RPMI8226 (cell line): ENCODE measurements around the gene SLC16A8.

Source experiments
- DNase-seq: peaks from one replicate; pipeline ENCODE4 v3.0.0-alpha.2; 2015

Gene SLC16A8

DNA sequence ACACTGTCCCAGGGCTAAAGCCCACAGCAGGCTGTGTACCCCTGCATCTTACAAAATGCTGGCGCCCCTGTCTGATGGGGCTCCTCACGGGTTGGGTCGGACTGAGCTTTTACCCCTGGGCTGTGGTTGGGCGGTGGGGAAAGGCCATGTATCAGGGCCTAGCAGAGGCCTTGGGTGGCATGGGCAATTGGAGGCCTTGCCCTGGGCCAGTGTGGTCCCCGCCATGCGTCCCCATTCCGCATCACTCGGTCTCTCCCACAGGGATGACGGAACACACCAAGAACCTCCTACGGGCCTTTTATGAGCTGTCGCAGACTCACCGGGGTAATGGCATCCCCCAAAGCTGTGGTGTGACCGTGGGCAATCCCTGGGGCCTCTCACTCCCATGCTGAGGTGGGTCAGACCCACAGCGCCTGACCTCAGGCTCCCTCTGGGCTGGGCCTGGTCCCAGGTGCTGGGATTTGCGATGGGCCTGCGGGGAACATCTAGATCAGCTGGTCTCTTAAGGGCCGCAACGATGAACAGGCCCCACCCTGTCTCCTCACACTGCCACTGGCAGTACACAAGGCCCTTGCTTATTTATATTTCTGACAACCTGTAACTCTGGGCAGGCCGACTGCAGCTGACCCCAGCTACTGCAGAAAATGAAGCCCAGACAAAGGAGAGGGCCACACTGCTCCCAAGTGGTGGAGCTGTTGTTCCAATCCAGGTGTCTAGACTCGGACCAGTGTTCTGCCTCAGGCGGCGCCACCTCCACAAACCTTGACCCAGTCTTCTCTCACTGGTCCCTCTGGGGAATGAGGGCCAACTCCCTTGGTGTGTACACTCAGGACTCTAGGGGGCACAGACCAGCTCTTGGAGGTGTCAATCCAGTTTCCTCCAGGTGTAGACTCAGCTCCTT lies 12.3 kb downstream of the SLC16A8 start:
- no peak for DNase-seq

DNA sequence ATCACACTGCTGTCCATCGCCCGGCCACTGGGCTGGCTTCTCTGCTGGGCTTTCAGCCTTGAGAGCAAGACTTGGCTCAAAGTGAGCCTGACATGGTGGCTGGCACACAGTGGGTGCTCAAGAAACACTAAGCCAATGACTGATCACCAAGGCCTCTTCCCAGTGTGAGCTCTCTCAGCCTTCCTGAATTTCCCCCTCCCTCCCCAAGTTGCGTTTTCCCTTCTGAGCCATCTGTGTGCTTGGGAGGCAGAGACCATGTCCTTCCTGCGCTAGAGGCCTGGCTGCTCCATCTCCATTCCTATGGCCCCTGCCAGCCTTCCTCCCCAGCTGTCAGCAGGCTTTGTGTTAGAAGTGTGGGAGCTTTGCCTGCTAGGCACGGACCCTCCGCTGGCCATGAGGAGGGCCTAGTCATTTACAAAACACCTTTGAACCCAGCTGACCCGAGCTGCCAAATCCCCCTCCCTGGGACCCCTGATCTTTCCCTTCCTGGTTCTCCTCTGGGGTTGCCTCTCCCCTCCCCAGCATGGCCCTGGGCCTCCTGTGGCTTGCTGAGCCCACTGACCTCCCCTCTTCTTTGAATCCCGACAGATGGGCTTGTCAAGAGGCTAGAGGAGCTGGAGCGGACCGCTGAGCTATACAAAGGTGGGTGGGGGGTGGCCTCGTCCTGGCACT lies 13.6 kb downstream of the SLC16A8 start:
- DNase-seq: no peak

DNA sequence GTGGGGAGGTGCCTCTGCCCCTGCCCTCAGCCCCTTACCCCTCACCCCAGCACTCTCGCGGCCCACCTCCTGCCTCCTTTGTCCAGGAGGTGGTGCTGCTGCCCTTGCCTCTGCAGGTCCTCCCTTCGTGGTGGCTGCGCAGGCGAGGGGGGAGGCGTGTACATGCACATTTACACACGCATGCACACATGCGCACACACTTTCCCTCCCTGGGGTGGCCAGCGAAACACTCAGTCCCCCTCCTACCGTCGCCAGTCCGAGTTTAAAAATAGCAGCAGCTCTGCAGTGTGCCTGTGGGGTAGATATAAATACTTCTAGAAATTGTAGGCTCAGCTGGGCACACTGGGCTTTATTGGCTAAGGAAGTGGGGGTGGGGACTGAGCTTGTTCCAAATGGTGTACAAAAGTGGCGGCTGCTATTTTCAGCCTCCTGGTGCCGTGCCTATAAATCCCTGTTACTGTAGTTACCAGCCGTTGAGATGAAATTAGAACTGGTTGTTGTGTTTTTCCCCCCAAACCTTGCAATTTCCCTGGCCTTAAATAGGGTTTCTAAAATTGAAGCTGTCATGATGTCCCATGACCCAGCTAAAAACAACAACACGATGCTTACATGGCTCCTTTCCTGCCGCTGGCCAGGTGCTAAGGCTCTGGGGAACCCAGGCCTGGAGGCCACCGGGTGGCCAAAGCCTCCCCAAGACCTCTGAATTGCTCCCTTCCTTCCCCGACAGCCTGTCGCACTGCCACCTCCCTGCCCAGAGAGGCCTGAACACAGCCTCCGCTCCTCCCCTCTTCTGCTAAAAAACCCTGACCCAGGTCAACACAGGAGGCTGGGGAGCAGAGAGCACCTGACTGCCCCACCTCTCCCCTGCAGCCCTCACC lies 14.4 kb downstream of the SLC16A8 start:
- peak; percentile 97 for DNase-seq

DNA sequence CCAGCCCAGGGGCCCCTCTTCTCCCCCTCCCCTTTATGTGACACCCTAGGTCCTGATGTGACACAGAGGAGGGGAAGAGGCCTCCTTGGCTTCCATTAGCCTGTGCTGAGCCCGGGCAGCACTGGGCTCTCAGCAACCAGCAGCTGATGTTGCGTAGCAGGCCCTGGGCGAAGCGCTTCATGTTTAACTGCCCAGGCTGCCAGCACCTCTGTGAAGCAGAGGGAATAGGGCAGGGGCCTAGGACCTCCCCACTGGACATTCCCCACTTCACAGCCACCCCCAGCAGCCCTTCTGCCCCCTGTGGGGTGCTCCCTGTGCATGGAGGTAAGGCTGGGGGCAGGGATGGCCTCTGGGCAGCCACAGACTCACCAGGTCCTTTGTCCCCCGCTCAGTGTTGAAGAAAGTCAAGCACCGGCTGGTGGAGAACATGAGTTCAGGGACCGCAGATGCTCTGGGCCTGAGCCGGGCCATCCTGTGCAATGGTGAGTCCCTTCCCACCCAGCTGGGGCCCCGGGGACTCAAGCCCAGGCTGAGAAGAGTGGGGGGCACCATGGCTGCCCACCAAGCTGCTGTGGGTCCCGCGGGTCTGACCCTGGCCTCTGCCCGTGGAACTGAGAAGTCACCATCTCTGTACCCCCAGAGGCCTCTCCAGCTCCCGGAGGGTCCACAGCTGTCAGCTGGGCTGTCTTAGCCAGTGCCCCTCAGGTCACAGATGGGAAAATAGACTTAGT lies 15.2 kb downstream of the SLC16A8 start:
- DNase-seq: no peak

DNA sequence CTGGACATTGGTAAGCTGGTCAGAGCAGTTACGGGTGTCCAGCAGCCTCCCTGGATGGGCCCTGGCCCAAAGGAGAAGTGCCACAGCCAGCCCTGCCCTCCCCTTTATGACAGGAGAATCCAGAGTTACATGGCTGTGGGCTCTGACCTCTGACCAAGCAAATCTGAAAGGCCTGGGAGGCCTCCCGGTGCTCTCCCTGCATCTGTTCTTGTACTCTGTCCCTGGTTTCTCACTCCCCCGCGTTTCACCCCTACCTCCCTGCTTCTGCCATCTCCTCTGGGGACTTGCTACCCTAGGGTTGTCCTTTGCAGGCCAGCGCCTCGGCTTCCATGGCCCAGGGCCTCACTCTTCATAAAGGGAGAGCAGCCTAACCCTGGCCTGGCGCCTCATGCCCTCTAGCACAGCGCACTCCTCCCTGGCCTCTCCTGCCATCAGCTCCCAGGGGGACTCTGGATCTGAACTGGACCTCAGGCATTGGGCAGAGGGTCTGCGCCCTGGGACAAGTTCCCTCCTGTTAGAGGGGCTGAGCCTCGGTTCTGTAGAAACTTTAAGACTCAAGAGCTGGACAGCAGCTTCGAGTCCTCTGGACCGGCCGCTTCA lies 16.1 kb downstream of the SLC16A8 start:
- DNase-seq: no peak

DNA sequence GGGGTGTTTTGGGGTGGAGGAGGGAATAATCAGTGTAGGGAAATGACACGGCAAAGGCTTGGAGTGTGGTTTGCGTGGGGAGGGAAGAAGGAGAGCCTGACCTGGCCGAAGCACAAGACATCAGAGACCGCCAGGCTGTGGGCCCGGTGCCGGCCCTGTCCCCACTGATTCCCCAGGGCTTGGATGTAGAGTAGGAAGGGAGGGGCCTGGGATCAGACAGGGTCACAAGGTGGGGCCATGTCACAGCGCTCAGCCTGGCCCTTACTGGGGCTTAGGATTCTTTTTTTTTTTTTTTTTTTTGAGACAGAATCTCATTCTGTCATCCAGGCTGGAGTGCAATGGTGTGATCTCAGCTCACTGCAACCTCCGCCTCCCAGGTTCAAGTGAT lies 17.0 kb downstream of the SLC16A8 start:
- DNase-seq: no peak

DNA sequence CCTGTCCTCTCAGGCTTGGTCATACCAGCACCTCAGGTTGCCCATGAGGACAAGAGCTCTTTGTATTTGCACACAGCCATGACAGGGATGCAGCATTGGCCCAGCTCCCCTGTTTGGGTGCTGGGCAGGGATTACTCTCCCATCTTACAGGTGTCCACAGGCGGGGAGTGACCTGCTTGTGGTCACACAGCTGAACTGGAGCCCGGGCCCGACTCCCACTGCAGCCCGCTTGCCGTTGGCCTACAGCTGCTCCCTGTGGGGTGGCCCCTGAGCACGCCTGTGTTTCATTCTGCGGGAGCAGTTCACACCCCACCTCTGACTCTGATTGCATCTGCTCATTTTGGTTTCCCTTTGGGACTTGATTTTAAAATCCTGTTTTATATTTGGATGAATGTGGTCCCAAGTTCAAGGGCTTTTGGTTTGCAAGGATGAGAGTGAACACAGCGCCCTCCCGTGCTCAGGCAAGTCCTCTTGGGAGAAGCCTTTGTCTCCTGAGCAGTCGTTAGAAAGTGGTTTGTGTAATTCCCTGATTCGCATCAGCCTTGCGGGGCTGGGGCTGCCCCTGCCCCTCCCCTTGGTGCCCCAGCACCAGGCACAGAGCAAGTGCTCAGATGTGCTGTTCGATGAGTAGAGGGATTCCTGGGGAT lies 17.5 kb downstream of the SLC16A8 start:
- no peak for DNase-seq

DNA sequence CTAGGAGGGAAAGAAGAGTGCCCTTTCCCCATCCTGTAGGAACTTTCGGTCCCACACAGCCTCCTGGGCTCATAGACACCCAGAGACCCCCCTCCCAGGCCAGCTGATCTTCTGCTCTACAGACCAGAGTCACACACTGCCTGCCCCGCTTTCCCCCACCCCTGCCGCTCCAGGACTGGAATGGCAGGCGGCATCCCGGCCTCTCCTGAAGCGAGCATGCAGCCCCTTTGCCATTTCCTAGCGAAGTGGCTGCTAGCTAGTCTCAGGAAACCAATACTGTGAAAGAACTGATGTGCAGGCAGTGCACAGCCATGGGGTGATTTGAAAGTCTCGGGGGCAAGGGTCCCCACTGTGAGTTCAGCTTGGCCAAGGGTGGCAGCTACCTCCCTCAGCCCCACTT lies 18.4 kb downstream of the SLC16A8 start:
- no peak for DNase-seq

DNA sequence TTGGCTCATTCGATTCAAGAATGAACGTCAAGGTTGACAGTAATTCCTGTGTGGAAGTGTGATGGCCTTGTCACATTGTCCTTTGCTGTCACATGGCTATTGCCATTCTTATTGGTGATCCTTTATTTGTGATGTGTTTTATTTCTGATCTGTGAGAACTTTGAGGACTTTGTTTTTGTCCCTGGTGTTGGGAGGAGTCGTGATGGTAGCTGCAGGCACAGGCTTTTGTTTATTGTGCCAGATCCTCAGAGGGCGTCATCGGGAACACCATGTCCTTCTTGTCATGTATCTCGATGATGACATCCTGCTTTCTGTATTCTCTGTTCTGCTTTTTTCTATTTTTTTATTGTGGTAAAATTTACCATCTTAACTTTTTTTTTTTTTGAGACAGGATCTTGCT lies 21.2 kb downstream of the SLC16A8 start:
- DNase-seq: no peak

DNA sequence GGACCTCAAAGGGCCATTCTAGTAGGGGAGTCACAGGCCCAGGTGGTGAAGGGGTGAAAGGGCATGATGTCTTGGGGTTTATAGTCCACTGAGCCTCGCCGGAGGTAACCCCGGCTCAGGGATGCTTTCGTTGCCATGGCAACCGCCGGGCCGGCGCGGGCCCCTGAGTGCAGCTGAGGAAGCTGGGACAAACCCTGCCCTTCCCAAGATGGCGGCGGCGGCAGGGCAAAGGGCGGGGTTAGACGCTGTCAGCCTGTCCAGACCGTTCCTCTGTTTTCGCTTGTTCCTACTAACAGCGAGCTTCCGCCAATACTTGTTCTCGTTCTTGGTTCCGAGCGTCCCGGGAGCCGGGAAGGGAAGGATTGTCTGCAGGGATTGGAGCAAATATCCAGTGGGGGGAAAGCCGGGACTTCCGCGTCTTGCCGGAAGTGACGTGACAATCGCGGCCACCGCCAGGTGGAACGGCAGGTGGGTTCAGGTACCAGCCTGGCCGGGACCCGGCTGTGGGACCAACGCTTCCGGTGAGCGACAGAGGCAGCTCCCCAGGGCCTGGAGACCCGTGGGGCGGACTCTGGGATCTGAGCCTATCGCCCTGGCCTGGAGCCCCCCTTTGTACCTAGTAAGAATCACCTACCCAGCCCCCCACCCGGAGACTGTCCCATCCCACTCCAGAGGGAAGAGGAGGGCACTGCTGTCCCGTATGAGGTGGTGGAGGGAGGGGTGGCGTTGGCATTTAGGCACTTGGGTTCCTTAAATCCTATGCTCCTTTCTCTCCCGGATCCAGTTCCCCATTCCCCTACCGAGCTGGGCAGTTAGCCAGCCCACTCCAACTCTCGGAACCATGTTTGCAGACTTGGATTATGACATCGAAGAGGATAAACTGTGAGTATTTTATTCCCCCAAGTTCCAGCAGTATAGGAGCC lies 26.8 kb downstream of the SLC16A8 start, which contains the start of gene PICK1:
Gene PICK1 (plus strand): TSS at position 436 of the 923 bp plus-strand sequence. CDS start 406 bp downstream, at position 842.
- peak; percentile 75 for DNase-seq

DNA sequence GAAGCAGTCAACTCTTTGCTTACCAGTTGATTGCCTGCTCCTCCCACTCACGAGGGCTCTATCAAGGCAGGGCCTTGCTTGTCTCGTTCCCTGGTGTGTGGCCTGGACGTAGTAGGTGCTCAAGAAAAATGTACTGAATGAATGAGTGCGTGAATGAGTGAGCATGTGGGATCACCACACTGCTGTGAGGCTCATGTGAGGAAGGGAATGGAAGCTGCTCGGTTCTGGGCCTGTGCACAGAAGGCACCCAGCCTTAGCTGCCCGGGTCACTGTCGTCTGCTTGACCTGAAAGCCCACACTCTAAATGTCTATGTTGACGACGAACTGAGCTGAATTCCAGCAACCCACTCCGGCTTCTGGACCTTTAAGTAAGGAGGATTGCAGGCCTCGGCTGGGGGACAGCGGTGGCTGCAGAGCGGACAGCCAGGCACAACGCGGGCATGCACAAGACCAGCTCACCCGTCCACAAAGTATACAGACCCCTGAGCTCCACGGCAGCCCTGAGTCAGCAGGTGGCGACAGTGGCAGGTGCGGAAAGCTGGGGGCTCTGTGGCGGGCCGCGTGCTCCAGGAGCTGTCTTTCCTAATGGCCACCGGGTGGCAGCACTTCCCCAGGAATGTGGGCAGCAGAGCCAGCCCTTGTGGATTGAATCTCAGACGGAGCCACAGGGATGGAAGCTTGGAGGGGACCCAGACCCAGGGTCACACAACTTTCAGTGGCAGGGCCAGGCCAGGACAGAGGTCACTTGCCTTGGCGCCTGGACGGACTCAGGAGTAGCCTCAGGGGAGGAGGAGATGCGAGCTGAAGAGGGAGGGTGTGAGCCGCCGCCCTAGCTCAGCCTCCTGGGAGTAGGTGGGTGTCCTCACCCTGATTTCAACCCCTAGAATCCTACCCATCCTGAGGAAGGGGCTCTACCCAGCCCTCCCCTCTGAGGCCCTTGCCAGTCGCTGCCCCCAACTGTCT lies 31.8 kb downstream of the SLC16A8 start:
- DNase-seq: peak; percentile 88

DNA sequence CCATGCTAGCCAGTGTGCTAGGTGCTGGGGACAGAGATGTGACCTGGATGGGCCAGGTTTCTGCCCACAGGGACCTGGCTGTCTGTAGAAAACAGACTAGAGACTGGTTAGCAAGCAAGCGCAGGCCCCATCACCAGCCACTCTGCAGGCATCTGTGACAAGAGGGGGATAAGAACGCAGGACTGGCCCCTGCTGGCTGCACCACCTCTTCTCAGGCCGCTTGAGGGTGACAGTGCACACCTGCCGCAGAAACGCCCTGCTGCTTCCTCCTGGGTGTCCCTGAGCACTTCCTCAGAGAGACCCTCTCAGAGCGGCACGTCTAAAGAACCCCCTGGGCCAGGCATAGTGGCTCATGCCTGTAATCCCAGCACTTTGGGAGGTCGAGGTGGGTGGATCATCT lies 32.7 kb downstream of the SLC16A8 start:
- DNase-seq: no peak

DNA sequence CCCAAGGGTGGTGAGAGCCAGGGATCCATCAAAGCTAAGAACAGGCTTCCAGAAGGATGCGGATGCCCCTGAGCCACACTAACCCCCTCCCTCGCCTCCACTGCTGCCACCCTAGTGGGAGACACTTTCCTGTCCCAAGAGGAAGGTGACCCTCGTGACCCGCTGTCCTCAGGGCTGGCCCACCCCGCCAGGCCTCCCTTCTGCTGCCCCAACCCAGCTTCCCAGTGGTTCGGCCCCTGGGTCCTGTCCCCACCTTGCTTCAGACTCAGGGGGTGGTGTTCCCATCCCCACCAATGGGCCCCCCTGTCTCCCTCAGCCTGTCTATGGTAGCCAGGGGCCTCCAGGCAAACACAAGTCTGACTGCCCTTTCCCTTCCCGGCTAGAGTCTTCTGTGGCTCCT lies 33.3 kb downstream of the SLC16A8 start:
- no peak for DNase-seq

DNA sequence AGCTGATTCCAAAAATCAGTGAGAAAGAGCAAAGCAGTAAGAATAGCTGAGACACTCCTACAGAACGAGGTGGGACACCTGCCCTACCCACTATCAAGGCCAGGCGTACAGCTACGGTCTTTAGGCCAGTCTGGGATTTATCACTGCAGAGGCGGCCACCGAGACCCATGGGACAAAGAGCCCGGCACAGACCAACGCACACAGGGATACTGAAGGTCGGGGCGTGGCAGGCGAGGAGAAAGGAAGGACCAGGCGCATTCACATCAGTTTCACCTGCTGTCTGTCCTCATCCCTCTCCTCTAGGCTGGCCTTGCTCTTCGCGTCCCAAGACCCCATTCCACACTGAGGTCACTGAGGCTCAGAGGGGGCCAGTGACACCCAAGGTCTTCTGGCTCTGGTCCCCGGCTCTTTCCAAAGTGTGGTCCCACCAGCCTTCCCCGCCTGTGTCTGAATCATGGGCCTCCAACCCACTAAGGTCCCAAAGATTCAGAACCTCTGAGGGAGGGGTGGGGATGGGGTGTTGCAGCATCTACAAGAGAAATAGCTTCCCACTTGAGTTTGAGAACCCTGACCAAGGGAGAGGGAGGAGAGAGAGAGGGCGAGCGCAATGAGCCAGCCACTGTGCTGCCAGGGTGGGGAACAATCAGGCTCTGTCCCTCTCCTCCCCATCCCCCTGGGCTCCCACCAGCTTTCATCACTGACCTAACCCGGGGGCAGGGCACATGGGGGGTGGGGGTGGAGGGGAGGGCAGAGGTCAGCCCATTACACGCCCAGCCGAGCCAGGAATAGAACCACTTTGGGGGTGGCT lies 34.0 kb downstream of the SLC16A8 start:
- no peak for DNase-seq

DNA sequence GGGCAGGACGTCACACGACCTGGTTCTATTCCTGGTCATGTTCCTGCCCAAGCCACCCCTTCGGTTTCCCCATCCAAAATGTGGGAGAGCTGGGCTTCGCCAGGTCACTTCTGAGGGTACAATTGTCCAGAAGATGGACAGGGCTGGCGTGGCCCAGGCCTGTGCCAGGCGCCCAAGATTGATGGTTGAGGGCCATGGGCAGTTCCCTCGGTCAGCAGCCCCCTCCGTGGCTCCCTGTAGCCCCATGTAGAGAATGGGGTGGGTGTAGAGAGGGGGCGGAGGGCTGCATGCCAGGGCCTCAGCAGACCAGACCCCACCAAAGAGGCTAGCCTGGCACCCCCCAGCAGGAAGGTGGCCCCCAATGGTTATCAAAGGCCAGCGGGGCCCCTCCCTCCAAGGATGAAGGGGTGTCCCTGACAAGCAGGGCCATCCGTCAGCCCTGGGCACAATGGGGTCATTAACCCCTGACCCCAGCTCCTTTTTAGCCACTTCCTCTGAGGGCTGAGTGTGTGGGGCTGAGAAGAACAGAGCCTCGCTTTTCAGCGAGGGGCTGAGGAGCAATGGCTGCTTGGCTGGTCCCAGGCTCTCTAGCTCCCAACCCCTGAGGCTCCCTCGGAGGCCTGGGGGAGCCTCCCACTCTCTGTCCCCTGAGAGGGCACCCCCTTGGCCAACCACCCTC lies 37.8 kb downstream of the SLC16A8 start:
- DNase-seq: no peak

DNA sequence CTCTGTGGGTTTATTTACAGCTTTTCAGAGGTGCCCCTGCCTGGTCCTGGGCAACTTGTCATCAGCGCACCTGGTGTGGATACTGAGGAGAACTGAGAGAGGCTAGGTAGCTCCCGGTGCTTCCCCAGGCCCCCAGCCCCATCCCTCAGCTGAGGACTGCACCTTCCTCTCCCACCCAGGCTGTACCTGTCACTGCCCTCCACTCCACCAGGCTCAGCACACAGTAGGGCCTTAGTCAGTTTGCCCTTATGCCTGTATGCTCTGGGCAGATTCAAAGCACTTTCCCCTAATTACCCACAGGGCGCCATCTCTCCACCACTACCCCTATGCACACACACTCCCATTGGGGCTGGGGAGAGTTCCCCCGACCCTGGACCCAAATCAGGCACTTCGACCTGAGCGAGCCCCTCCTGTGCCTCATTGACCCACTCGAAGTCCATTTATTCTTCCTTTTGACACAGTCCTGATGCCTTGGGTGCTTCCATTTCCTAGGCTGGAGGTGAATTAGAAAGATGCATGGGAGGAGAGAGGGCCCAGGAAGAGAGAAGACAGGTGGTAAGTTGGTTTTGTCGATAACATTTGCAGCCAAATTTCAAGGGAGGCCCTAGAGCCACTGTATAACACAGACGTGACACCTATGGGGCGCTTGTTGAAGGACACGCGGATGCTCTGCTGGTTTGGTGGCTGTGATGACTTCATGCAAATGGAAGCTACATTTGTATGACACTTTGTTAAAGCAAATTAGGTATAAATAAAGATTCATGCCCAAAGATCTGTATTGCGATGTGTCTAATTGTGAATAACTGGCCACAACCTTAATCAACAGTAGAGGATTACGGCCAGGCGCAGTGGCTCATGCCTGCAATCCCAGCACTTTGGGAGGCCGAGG lies 40.6 kb downstream of the SLC16A8 start:
- DNase-seq: no peak

DNA sequence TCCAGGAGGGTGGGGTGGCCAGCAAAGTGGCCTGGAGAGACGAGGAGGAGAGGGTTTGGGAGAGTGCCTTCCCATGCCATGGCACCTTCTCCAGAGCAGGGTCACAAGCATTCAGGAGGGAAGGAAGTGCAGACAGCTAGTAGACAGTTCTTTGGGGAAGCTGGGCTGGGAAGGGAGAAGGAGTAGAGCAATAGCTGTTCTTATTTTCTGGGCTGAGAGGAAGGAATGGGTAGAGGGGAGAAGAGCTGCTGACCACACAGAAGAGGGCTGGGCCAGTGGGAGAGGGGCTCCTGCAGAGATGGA lies 41.5 kb downstream of the SLC16A8 start:
- DNase-seq: no peak
